ENCODE data around the gene MFAP3L. TPM values are rescaled to one million over a fixed set of nuclear protein-coding genes. Genes with fewer than 3 reads are reported as not detected.

The MFAP3L gene
- total RNA-seq, 1 donor from 2014 or later, result 14.2 TPM

DNA sequence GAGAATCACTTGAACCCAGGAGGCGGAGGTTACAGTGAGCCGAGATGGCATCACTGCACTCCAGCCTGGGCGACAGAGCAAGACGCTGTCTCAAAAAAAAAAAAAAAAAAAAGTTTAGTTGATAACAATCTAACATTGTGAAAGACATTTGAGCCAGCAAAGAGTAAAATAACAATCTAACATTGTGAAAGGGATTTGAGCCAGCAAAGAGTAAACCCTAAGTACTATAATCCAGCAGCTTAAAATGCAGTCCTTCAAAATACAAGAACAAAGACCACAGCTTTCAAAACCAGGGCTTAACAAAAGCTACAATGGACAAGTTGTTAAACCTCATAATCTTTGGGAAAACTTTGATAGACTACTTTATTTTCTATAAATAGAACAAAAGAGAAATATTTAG lies 16.9 kb downstream of the MFAP3L start:
- H3K4me3 ChIP-seq (ENCODE audit: low read depth, low read length), result no peak overlapping the region
- H3K36me3 ChIP-seq (ENCODE audit: control insufficient read depth, insufficient read depth, low read length), result no peaks in the 10 kb centered on the region
- no peak for TF ChIP-seq CTCF (IDR thresholded peaks at IDR 0.05; ENCODE audit: insufficient read depth, low read length, poor library complexity, severe bottlenecking)

DNA sequence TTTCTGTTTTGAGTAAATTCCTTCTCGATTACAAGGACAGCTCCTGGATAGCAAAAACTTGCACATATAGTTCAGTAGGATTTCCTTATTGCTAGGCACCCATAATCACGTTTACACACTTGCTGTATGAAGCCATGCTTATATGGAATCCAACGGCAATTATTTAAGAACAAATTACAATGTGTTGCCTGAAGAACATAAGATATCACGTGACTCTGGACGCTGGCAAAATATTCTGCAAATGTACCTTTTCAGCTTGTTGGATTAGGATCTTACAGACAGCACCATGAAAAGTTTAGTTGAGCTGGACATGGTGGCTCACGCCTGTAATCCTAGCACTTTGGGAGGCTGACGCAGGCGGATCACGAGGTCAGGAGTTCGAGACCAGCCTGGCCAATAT lies 17.4 kb downstream of the MFAP3L start:
- no peak for DNase-seq (ENCODE audit: low read depth)
- TF ChIP-seq CTCF (IDR thresholded peaks at IDR 0.05; ENCODE audit: insufficient read depth, low read length, poor library complexity, severe bottlenecking), result no peak
- Histone ChIP-seq H3K27me3 (ENCODE audit: control insufficient read depth, insufficient read depth, low read length) (no peaks in the 10 kb centered on the region), H3K4me3 (ENCODE audit: low read depth, low read length) (no peak overlapping the region), H3K36me3 (ENCODE audit: control insufficient read depth, insufficient read depth, low read length) (no peaks in the 10 kb centered on the region)

More for the DNA sequence above, 16.9 kb downstream of the MFAP3L start:
- H3K27me3 ChIP-seq (ENCODE audit: control insufficient read depth, insufficient read depth, low read length), result no peaks in the 10 kb centered on the region
- DNase-seq (ENCODE audit: low read depth), result no peak

DNA sequence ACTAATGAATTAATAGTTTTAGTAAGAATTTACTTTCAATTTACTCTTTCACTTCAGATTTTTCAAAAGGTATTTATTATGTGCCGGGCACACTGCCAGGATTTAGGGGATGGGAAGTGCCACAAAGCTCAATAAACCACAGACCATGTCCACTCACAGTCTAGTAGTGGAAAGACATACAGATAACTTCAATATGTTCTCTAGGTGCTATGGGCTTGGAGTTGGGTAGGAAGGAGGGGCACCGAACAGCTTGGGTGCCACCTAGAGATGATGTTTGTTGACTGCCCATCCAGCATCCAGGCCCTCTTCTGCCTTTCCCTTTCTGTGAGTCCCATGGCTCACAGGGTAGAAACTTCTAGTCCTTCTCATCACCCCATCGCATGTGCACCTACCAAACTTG lies 17.8 kb downstream of the MFAP3L start:
- no peaks in the 10 kb centered on the region for H3K36me3 ChIP-seq (ENCODE audit: control insufficient read depth, insufficient read depth, low read length)
- no peak for DNase-seq (ENCODE audit: low read depth)
- H3K27me3 ChIP-seq (ENCODE audit: control insufficient read depth, insufficient read depth, low read length), result no peaks in the 10 kb centered on the region
- H3K4me3 ChIP-seq (ENCODE audit: low read depth, low read length), result no peak overlapping the region
- TF ChIP-seq CTCF (IDR thresholded peaks at IDR 0.05; ENCODE audit: insufficient read depth, low read length, poor library complexity, severe bottlenecking), result no peak

- no peak for DNase-seq (ENCODE audit: low read depth)
- H3K36me3 ChIP-seq (ENCODE audit: control insufficient read depth, insufficient read depth, low read length), result no peaks in the 10 kb centered on the region
These were observed 19.1 kb downstream of the MFAP3L start for GRCh38 chr4:170007113-170007512.

DNA sequence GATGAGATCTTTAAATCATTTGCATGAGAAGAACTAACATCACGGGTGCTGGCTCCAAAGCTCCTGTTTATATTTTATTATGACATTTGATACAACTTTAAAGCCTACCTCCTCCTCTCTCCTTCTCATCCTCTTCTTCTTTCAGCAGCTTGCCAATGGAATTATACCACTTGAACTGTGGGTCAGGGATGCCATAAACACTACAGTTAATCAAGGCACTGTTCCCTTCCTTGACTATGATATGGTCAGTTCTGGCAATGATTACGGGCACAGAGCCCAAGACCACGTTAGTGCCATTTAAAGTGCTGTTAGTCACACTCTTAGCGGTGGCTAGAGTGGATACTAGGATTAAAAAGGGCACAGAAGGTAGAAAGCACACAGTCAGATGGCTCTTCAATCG lies 20.7 kb downstream of the MFAP3L start:
- Histone ChIP-seq H3K27me3 (ENCODE audit: control insufficient read depth, insufficient read depth, low read length) (no peaks in the 10 kb centered on the region), H3K4me3 (ENCODE audit: low read depth, low read length) (no peak overlapping the region), H3K36me3 (ENCODE audit: control insufficient read depth, insufficient read depth, low read length) (no peaks in the 10 kb centered on the region)
- TF ChIP-seq CTCF (IDR thresholded peaks at IDR 0.05; ENCODE audit: insufficient read depth, low read length, poor library complexity, severe bottlenecking), result no peak
- no peak for DNase-seq (ENCODE audit: low read depth)

More at GRCh38 chr4:170007113-170007512, 19.1 kb downstream of the MFAP3L start:
- TF ChIP-seq CTCF (IDR thresholded peaks at IDR 0.05; ENCODE audit: insufficient read depth, low read length, poor library complexity, severe bottlenecking), result no peak
- H3K27me3 ChIP-seq (ENCODE audit: control insufficient read depth, insufficient read depth, low read length), result no peaks in the 10 kb centered on the region
- no peak overlapping the region for H3K4me3 ChIP-seq (ENCODE audit: low read depth, low read length)

- TF ChIP-seq CTCF (IDR thresholded peaks at IDR 0.05; ENCODE audit: insufficient read depth, low read length, poor library complexity, severe bottlenecking), result no peak
- Histone ChIP-seq H3K4me3 (ENCODE audit: low read depth, low read length) (no peak overlapping the region), H3K27me3 (ENCODE audit: control insufficient read depth, insufficient read depth, low read length) (no peaks in the 10 kb centered on the region), H3K36me3 (ENCODE audit: control insufficient read depth, insufficient read depth, low read length) (no peaks in the 10 kb centered on the region)
- DNase-seq (ENCODE audit: low read depth), result no peak
These were observed 21.4 kb downstream of the MFAP3L start for GRCh38 chr4:170004651-170005295.
